Measurements from ENCODE around the gene ARX.
A peak's percentile ranks its signal among the peaks of the same experiment; 100 is the strongest.

The ARX gene

DNA sequence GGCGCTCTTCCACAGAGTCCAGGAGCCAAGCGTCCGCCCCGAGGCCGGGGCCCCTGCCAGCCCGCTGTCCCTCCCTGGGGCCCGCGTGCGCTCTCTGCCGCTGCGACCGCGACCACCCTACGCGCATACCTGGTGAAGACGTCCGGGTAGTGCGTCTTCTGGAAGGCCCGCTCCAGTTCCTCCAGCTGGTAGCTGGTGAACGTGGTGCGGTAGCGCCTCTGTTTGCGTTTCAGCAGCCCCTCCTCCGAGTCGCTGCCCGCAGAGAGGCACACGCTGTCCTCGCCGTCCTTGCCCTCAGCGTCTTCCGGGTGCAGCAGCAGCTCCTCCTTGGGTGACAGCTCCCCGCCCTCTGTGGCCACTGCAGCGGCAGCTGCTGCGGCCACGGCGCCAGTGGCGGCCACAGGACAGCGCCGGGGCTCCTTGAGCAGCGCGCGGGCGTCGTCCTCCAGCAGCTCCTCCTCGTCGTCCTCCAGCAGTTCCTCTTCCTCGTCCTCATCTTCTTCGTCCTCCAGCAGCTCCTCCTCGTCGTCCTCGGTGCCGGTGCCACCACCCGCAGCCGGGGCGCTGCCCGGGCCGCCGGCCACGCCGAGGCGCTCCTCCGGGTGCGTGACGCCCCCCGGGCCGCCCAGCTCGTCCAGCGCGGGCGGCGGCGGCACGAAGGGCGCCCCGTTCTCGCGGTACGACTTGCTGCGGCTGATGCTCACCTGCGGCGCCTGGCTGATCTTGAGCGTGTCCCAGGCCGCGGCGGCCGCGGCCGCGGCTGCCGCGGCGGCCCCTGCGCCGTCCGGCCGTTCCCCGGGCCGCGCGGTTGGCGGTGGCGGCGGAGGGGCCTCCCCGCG is 2.8 kb downstream of the ARX start:
- Histone ChIP-seq H3K36me3 (ENCODE audit: insufficient read depth, low read length) (no peaks in the 10 kb centered on the region), H3K9ac (ENCODE audit: insufficient read length) (no peak overlapping the region), H3K27ac (no peak overlapping the region), H3K4me3 (peak overlapping the region; percentile 72), H3K9me3 (ENCODE audit: low read depth, low read length) (no peaks in the 10 kb centered on the region)
- DNase-seq (ENCODE audit: low read depth, low spot score) = no peak
- no peak for TF ChIP-seq POLR2AphosphoS5 (IDR thresholded peaks at IDR 0.05; ENCODE audit: borderline replicate concordance, low read depth, low read length)
- no peak for TF ChIP-seq FOXP2 (optimal IDR thresholded peaks at IDR 0.05; ENCODE audit: control extremely low read depth, extremely low read length, insufficient read depth)
- TF ChIP-seq EZH2 (IDR thresholded peaks at IDR 0.05) = no peak

DNA sequence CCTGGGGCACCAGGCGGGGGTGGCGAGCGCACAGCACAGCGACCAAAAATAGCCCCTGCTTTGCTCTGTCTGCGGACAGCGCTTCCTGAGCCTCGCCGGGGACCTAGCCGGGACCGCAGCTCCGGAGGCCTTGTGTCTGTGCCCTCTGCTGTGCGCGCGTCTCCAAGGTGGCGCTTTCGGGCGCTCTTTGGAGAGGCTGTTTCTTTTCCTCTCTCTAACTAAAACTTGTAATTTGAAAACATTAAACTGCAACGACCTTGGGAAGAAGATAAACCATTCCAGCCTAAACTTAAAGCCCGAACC is 3.4 kb downstream of the ARX start:
- Histone ChIP-seq H3K27ac (no peak overlapping the region), H3K4me3 (peak overlapping the region; percentile 72), H3K9ac (ENCODE audit: insufficient read length) (no peak overlapping the region), H3K9me3 (ENCODE audit: low read depth, low read length) (no peaks in the 10 kb centered on the region), H3K36me3 (ENCODE audit: insufficient read depth, low read length) (no peaks in the 10 kb centered on the region)
- no peak for DNase-seq (ENCODE audit: low read depth, low spot score)
- TF ChIP-seq POLR2AphosphoS5 (IDR thresholded peaks at IDR 0.05; ENCODE audit: borderline replicate concordance, low read depth, low read length) = no peak
- TF ChIP-seq EZH2 (IDR thresholded peaks at IDR 0.05) = no peak
- no peak for TF ChIP-seq FOXP2 (optimal IDR thresholded peaks at IDR 0.05; ENCODE audit: control extremely low read depth, extremely low read length, insufficient read depth)

DNA sequence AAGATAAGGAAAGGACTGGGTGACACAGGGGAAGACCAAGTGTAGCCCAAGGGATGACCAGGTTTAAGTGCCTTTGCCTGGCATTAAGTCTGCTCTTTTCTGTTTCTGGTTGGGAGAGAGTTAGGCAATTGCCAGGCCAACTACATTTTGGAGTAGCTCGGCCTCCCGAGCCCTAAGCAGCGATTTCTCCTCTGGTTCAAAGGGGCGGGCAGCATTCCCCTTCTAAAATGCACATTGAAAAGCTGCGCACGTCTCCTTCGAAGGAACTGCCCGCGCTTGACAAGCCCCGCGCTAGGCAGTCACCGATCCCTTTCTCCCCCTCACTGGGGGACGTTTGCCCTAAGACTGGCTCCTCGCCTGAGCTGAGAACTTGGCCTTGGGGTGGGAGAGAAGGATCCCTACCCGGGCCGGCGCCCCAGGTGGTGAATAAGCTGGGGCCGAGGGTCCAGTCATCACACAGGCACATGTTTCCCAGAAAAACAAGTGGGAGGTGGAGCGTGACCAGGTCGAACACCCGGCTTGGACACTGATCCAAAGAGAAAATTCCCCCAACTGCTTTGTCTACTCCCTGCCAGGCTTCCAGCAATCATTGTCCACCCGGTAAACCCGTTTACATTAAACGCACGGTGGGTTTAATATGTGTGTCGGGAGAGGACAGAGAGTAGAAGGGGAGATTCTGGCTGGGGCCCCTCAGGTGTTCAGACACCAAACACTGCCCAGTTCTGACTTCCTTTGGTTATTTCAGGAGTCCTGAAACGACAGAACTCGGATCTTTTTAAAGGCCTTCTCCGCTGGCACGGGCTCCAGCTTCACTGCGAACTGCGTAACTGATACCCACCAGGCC is 4.0 kb downstream of the ARX start:
- DNase-seq (ENCODE audit: low read depth, low spot score) = no peak
- H3K9me3 ChIP-seq (ENCODE audit: low read depth, low read length) = no peaks in the 10 kb centered on the region
- H3K36me3 ChIP-seq (ENCODE audit: insufficient read depth, low read length) = no peaks in the 10 kb centered on the region
- no peak overlapping the region for H3K27ac ChIP-seq
- TF ChIP-seq FOXP2 (optimal IDR thresholded peaks at IDR 0.05; ENCODE audit: control extremely low read depth, extremely low read length, insufficient read depth) (no peak), EZH2 (IDR thresholded peaks at IDR 0.05) (no peak), POLR2AphosphoS5 (IDR thresholded peaks at IDR 0.05; ENCODE audit: borderline replicate concordance, low read depth, low read length) (no peak)
- no peak overlapping the region for H3K9ac ChIP-seq (ENCODE audit: insufficient read length)
- H3K4me3 ChIP-seq = peak overlapping the region; percentile 72; the same call in 1 of the 2 replicates

DNA sequence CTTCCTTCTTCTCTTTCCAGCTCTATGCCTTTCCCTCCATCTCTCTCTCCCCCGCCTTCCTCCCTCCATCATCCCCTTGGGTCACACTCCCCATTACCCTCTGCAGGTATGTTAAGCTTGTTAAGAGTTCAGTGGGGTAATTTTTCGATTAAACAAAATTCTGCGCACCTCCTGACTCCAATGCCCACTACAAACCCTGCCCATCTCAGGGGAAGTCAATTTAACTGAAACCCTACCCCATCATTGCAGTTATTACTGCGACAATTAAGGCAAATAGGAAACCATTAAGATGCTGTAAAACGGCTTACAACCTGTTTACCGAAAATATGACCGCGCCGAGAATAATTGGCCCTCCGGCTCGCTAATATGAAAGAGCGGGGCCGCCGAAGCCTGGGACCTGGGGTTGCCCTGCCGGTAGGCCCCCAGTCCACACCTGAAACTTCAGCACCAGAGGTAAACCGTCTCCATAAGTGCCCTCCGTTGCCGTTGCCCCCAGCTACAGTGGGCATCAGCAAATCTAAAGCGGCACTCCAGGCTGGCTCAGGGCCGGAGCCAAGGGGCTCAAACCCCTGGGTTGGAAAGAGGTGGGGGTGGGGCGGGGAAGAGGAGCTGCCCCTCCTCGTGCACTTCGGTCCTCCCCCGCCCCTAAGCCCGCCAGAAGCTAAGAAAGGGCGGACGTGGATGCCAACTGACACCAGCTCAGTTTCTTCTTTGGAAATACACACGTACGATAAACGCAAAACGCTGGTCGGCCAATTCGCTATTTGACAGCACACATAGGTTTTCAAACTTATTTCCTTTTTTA is 4.8 kb downstream of the ARX start:
- no peak overlapping the region for H3K9ac ChIP-seq (ENCODE audit: insufficient read length)
- DNase-seq (ENCODE audit: low read depth, low spot score) = no peak
- no peaks in the 10 kb centered on the region for H3K9me3 ChIP-seq (ENCODE audit: low read depth, low read length)
- H3K27ac ChIP-seq = no peak overlapping the region
- H3K4me3 ChIP-seq = no peak overlapping the region
- TF ChIP-seq FOXP2 (optimal IDR thresholded peaks at IDR 0.05; ENCODE audit: control extremely low read depth, extremely low read length, insufficient read depth) = no peak
- no peak for TF ChIP-seq EZH2 (IDR thresholded peaks at IDR 0.05)
- TF ChIP-seq POLR2AphosphoS5 (IDR thresholded peaks at IDR 0.05; ENCODE audit: borderline replicate concordance, low read depth, low read length) = no peak
- no peaks in the 10 kb centered on the region for H3K36me3 ChIP-seq (ENCODE audit: insufficient read depth, low read length)

DNA sequence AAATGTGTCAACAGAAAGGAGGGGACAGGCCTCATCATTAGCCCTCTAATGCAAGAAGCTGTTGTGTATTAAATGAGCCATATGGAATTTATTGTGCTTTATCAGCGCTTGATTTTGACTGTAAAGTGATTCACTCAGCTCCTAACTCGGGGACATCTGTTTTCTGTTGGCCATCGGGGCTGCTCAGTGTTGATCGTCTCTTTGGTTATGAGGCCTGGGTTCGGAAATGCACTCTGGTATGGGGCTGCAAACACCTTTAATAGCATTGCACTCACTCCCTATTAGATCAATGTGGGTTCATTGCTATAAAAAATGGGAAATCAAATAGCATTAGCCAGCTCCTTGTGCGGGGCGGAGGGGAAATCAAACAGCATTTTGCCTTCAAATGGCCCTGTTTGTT is 6.4 kb downstream of the ARX start:
- Histone ChIP-seq H3K27ac (0 out of 2 replicates have a peak overlapping the region, but pooled peaks have one; percentile 32), H3K9ac (ENCODE audit: insufficient read length) (no peak overlapping the region), H3K36me3 (ENCODE audit: insufficient read depth, low read length) (no peaks in the 10 kb centered on the region), H3K9me3 (ENCODE audit: low read depth, low read length) (no peaks in the 10 kb centered on the region), H3K4me3 (no peak overlapping the region)
- DNase-seq (ENCODE audit: low read depth, low spot score) = no peak
- no peak for TF ChIP-seq POLR2AphosphoS5 (IDR thresholded peaks at IDR 0.05; ENCODE audit: borderline replicate concordance, low read depth, low read length)
- TF ChIP-seq EZH2 (IDR thresholded peaks at IDR 0.05) = no peak
- no peak for TF ChIP-seq FOXP2 (optimal IDR thresholded peaks at IDR 0.05; ENCODE audit: control extremely low read depth, extremely low read length, insufficient read depth)

DNA sequence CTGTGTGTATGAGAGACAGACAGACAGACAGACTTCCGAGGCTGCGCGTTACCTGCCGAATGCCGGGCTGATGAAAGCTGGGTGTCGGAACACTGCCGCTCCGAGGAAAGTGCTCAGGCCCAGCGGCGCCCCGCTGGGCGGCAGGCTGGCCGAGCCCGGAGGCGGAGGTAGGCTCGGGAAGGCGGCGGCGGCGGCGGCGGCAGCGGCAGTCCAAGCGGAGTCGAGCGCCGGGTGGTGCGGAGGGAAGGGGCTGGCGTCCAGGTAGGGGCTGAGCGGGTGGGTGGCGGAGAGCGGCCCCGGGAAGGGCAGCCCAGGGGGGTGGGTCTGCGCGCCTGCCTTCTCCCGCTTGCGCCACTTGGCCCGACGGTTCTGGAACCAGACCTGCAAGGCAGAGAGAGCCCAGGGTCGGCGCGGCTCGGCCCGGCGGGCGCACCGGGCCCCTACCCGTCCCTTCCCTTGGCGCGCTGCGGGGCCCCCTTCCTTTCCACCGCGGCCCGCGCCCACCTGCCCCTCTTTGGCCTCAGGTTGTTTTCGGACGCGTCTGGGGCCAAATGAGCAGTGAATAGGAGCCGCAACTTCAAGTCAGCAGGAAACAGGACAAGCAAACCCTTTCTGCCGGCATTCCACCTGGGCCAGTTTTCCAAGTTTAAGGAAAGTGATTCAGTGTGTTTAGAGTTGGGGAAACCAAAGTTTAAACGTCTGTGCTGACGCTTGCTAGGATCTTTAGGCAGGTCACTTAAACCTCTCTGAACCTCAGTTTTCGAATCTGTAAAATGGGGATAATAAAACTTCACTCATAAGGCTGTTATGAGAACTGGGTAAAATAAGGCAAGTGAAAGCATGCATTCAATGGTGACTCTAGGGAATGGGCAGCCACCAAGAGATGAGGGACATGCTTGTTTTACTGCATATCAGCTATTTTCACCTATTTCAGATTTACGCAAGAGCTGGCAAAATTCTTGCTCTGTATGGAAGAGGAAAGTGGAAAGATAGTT is 8.4 kb downstream of the ARX start:
- H3K9ac ChIP-seq (ENCODE audit: insufficient read length) = no peak overlapping the region
- no peak overlapping the region for H3K4me3 ChIP-seq
- no peaks in the 10 kb centered on the region for H3K9me3 ChIP-seq (ENCODE audit: low read depth, low read length)
- H3K27ac ChIP-seq = no peak overlapping the region
- H3K36me3 ChIP-seq (ENCODE audit: insufficient read depth, low read length) = no peaks in the 10 kb centered on the region
- DNase-seq (ENCODE audit: low read depth, low spot score) = no peak
- TF ChIP-seq EZH2 (IDR thresholded peaks at IDR 0.05) (no peak), POLR2AphosphoS5 (IDR thresholded peaks at IDR 0.05; ENCODE audit: borderline replicate concordance, low read depth, low read length) (no peak), FOXP2 (optimal IDR thresholded peaks at IDR 0.05; ENCODE audit: control extremely low read depth, extremely low read length, insufficient read depth) (no peak)

DNA sequence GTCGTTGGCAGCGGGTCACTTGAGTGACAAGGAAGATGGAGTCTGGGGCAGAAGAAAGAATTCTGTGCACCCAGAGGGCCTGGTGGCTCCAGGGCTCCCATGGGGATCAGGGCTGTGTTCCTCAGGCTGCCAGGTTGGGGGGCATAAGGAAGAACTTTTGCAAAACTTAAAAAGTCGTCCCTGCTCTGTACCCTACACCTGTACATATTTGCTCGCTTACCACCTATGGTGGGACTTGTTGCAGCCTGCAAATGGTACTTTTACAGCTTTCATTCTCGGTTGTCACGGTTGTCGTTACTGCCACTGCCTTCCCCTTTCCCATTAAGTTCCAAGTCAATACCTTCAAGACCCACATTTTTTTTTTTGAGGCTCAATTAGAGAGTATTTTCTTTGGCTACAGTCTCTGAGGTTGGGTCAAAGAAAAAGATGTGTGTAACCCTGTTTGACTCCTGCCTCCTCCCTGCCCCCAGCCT is 9.1 kb downstream of the ARX start:
- no peak for DNase-seq (ENCODE audit: low read depth, low spot score)
- TF ChIP-seq FOXP2 (optimal IDR thresholded peaks at IDR 0.05; ENCODE audit: control extremely low read depth, extremely low read length, insufficient read depth) = no peak
- H3K4me3 ChIP-seq = no peak overlapping the region

More for the DNA sequence above, 9.1 kb downstream of the ARX start:
- Histone ChIP-seq H3K9me3 (ENCODE audit: low read depth, low read length) (no peaks in the 10 kb centered on the region), H3K9ac (ENCODE audit: insufficient read length) (no peak overlapping the region), H3K27ac (no peak overlapping the region), H3K36me3 (ENCODE audit: insufficient read depth, low read length) (no peaks in the 10 kb centered on the region)
